Forelimb muscle (tissue), 1 donor: ENCODE data around the gene TSPAN3. TPM values are rescaled to one million over a fixed set of nuclear protein-coding genes. Genes with fewer than 3 reads are reported as not detected.

Experiments used
- DNase-seq: peaks from one replicate; pipeline ENCODE4 v3.0.0-alpha.2; 2013; ENCODE audit warnings: low read depth
- polyA plus RNA-seq: library from polyadenylated mRNA; unstranded; fragments of 120-200 nt; gene quantifications from one replicate; pipeline ENCODE4 v1.2.1, GENCODE V29; 2013; ENCODE audit not compliant: insufficient read length

The TSPAN3 gene
- polyA plus RNA-seq, 1 donor, result 357 TPM

- DNase-seq, result no peak
These were observed 13.5 kb upstream of the TSPAN3 start for GRCh38 chr15:77084436-77084835.

GRCh38 chr15:77083381-77084160 lies 12.7 kb upstream of the TSPAN3 start:
- DNase-seq, result no peak

- DNase-seq, result no peak
These were observed 11.1 kb upstream of the TSPAN3 start for GRCh38 chr15:77081971-77082370.

GRCh38 chr15:77076323-77076915 lies 5.5 kb upstream of the TSPAN3 start:
- no peak for DNase-seq

- no peak for DNase-seq
These were observed 4.6 kb upstream of the TSPAN3 start for GRCh38 chr15:77075528-77075927.

GRCh38 chr15:77074350-77074749 lies 3.4 kb upstream of the TSPAN3 start:
- DNase-seq, result no peak

- DNase-seq, result no peak
These were observed 655 bp upstream of the TSPAN3 start for GRCh38 chr15:77071305-77072223.

- no peak for DNase-seq
These were observed 772 bp downstream of the TSPAN3 start for GRCh38 chr15:77070180-77070494.

- no peak for DNase-seq
These were observed 1.3 kb downstream of the TSPAN3 start for GRCh38 chr15:77069521-77070121.

- DNase-seq, result no peak
These were observed 2.3 kb downstream of the TSPAN3 start for GRCh38 chr15:77068633-77069032.

GRCh38 chr15:77067691-77068367 lies 3.1 kb downstream of the TSPAN3 start:
- DNase-seq, result no peak

GRCh38 chr15:77066971-77067690 lies 3.8 kb downstream of the TSPAN3 start:
- no peak for DNase-seq

GRCh38 chr15:77064539-77065308 lies 6.2 kb downstream of the TSPAN3 start:
- DNase-seq, result no peak

GRCh38 chr15:77064063-77064462 lies 6.8 kb downstream of the TSPAN3 start:
- no peak for DNase-seq

- DNase-seq, result no peak
These were observed 7.7 kb downstream of the TSPAN3 start for GRCh38 chr15:77063249-77063648.

- peak; percentile 49 for DNase-seq
These were observed 10.4 kb downstream of the TSPAN3 start for GRCh38 chr15:77060546-77060945.

- DNase-seq, result no peak
These were observed 11.0 kb downstream of the TSPAN3 start for GRCh38 chr15:77059786-77060361.

GRCh38 chr15:77058468-77058867 lies 12.4 kb downstream of the TSPAN3 start:
- no peak for DNase-seq

- DNase-seq, result no peak
These were observed 13.2 kb downstream of the TSPAN3 start for GRCh38 chr15:77057685-77058084.

- no peak for DNase-seq
These were observed 13.8 kb downstream of the TSPAN3 start for GRCh38 chr15:77057072-77057471.
